Coronary artery (tissue), 2 donors: ENCODE measurements around the gene PRR15L.

Experiments
- DNase-seq: peaks from one replicate; pipeline ENCODE4 v3.0.0-alpha.2; 2017; ENCODE audit warnings: low spot score
- H3K27ac ChIP-seq, 2 donors: fragments of 200-600 bp; sonication (generic); one replicate each; pipeline ENCODE4 v1.5.1; 2016 to 2019
- H3K4me3 ChIP-seq: fragments of 200-600 bp; sonication (generic); 2 replicates; pipeline ENCODE4 v1.5.1; 2016; ENCODE audit warnings: mild to moderate bottlenecking, moderate library complexity
- CTCF ChIP-seq: fragments of 200-600 bp; sonication (generic); IDR thresholded peaks from one replicate; pipeline ENCODE4 v1.5.1; 2019; ENCODE audit warnings: antibody characterized with exemption

The PRR15L gene

GRCh38 chr17:47980541-47980940 lies 22.9 kb upstream of the PRR15L start:
- no peak for DNase-seq

GRCh38 chr17:47978324-47978723 lies 20.6 kb upstream of the PRR15L start:
- Histone ChIP-seq H3K4me3 (no peak overlapping the region), H3K27ac (no peak overlapping the region)
- TF ChIP-seq CTCF = peak; percentile 40
- DNase-seq = no peak

More at GRCh38 chr17:47980541-47980940, 22.9 kb upstream of the PRR15L start:
- no peak overlapping the region for H3K4me3 ChIP-seq
- no peak overlapping the region for H3K27ac ChIP-seq
- no peak for TF ChIP-seq CTCF

GRCh38 chr17:47975823-47976205 lies 18.1 kb upstream of the PRR15L start:
- no peak for TF ChIP-seq CTCF
- no peak for DNase-seq
- no peak overlapping the region for H3K4me3 ChIP-seq
- no peak overlapping the region for H3K27ac ChIP-seq

- H3K27ac ChIP-seq = no peak overlapping the region
- no peak overlapping the region for H3K4me3 ChIP-seq
- DNase-seq = no peak
- TF ChIP-seq CTCF = no peak
These were observed 17.6 kb upstream of the PRR15L start for GRCh38 chr17:47975189-47975822.

GRCh38 chr17:47973541-47973940 lies 15.9 kb upstream of the PRR15L start:
- no peak for TF ChIP-seq CTCF
- no peak overlapping the region for H3K4me3 ChIP-seq
- no peak overlapping the region for H3K27ac ChIP-seq
- no peak for DNase-seq

GRCh38 chr17:47970725-47971499 lies 13.2 kb upstream of the PRR15L start, which contains the start of gene CDK5RAP3:
TSS of gene CDK5RAP3 (plus strand) at chr17:47971113. CDS start at chr17:47971147, 34 bp downstream.
- Histone ChIP-seq H3K4me3 (peak within 1 kb of the TSS; percentile 89), H3K27ac (peak within 1 kb of the TSS; percentile 73 to 91)
- peak; percentile 90 for TF ChIP-seq CTCF
- peak; percentile 99 for DNase-seq
